HepG2 (cell line): ENCODE data around the gene TEKT5. TPM values are rescaled to one million over a fixed set of nuclear protein-coding genes. Genes with fewer than 3 reads are reported as not detected.

Experiments used
- ARNT2 ChIP-seq: sonication (generic); formaldehyde crosslinking; IDR thresholded peaks from 2 replicates; pipeline ENCODE4 v1.8.0; 2022; ENCODE audit warnings: mild to moderate bottlenecking, low read depth, missing genetic modification reagents, moderate library complexity
- CBX5 ChIP-seq: sonication (generic); formaldehyde crosslinking; IDR thresholded peaks from 2 replicates; pipeline ENCODE4 v1.4.0; 2020; ENCODE audit warnings: missing genetic modification reagents, borderline replicate concordance
- FOXC1 ChIP-seq: sonication (generic); formaldehyde crosslinking; IDR thresholded peaks from 2 replicates; pipeline ENCODE4 v1.8.0; 2022; ENCODE audit warnings: mild to moderate bottlenecking, missing genetic modification reagents, borderline replicate concordance
- IRF2 ChIP-seq: IDR thresholded peaks from 2 replicates; pipeline ENCODE4 v1.6.1; 2018; ENCODE audit warnings: missing genetic modification reagents, missing compliant biosample characterization
- KMT2B ChIP-seq: IDR thresholded peaks from 2 replicates; pipeline ENCODE4 v1.6.1; 2016; ENCODE audit warnings: missing genetic modification reagents, missing compliant biosample characterization
- NFRKB ChIP-seq: fragments of 450-650 bp; IDR thresholded peaks from 2 replicates; pipeline ENCODE4 v1.6.1; 2017
- RFXAP ChIP-seq: sonication (generic); formaldehyde crosslinking; IDR thresholded peaks from 2 replicates; pipeline ENCODE4 v1.4.0; 2020; ENCODE audit warnings: missing genetic modification reagents, borderline replicate concordance
- STAG1 ChIP-seq: sonication (generic); formaldehyde crosslinking; IDR thresholded peaks from 2 replicates; pipeline ENCODE4 v1.4.0; 2020; ENCODE audit warnings: missing genetic modification reagents
- ZFP62 ChIP-seq: sonication (generic); formaldehyde crosslinking; IDR thresholded peaks from 2 replicates; pipeline ENCODE4 v1.4.0; 2020; ENCODE audit warnings: missing genetic modification reagents
- ZNF382 ChIP-seq: sonication (generic); formaldehyde crosslinking; IDR thresholded peaks from 2 replicates; pipeline ENCODE4 v1.5.0; 2020; ENCODE audit warnings: missing genetic modification reagents, mild to moderate bottlenecking, borderline replicate concordance
- ZNF589 ChIP-seq: sonication (generic); formaldehyde crosslinking; conservative IDR thresholded peaks from 2 replicates; pipeline ENCODE4 v1.8.0; 2022; ENCODE audit warnings: mild to moderate bottlenecking, moderate library complexity, missing genetic modification reagents
- polyA plus RNA-seq, 8 experiments: library from polyadenylated mRNA; depleted of rRNA in 3 of 8; stranded (reverse) in 7 of 8; unstranded in 1 of 8; fragments of >200 nt; fragmentation: Illumina TruSeq in 4 of 8; extraction: Trizol in 4 of 8; gene quantifications; 2 replicates each; pipeline versions ENCODE4 v1.2.1 to v1.2.3, GENCODE V29; 2011 to 2016; ENCODE audit warnings: low read depth in 4 of 8, missing spikeins in 1 of 8, mixed read lengths in 1 of 8; ENCODE audit not compliant: insufficient read depth in 1 of 8
- total RNA-seq, 5 experiments: library from RNA; depleted of rRNA; stranded (reverse); fragments of >200 nt; fragmentation: Illumina TruSeq; extraction: Trizol; gene quantifications; 2 replicates each; pipeline ENCODE4 v1.2.3, GENCODE V29; 2016; ENCODE audit warnings: low read depth in 1 of 5
- TF ChIP-seq, protein P1 (sequence below): sonication (generic); formaldehyde crosslinking; IDR thresholded peaks from 2 replicates; pipeline ENCODE4 v1.5.0; 2020; ENCODE audit warnings: mild to moderate bottlenecking, missing genetic modification reagents, borderline replicate concordance
- TF ChIP-seq, protein P2 (sequence below): sonication (generic); formaldehyde crosslinking; IDR thresholded peaks from 2 replicates; pipeline ENCODE4 v1.4.0; 2020; ENCODE audit warnings: mild to moderate bottlenecking, missing genetic modification reagents
- TF ChIP-seq, protein P3 (sequence below): IDR thresholded peaks from 2 replicates; pipeline ENCODE4 v1.6.1; 2012; ENCODE audit warnings: inconsistent platforms
- TF ChIP-seq, protein P4 (sequence below): sonication (generic); formaldehyde crosslinking; IDR thresholded peaks from 2 replicates; pipeline ENCODE4 v1.4.0; 2020; ENCODE audit warnings: missing genetic modification reagents
- TF ChIP-seq, protein P5 (sequence below): sonication (generic); formaldehyde crosslinking; IDR thresholded peaks from 2 replicates; pipeline ENCODE4 v1.8.0; 2022; ENCODE audit warnings: missing genetic modification reagents, mild to moderate bottlenecking, borderline replicate concordance

Gene TEKT5
- total and polyA plus RNA-seq, 2 of the 13 experiments (the other 11 are each of a cell fraction or from before 2014, with no cell fraction given): 0.16 TPM; not detected in 1

DNA sequence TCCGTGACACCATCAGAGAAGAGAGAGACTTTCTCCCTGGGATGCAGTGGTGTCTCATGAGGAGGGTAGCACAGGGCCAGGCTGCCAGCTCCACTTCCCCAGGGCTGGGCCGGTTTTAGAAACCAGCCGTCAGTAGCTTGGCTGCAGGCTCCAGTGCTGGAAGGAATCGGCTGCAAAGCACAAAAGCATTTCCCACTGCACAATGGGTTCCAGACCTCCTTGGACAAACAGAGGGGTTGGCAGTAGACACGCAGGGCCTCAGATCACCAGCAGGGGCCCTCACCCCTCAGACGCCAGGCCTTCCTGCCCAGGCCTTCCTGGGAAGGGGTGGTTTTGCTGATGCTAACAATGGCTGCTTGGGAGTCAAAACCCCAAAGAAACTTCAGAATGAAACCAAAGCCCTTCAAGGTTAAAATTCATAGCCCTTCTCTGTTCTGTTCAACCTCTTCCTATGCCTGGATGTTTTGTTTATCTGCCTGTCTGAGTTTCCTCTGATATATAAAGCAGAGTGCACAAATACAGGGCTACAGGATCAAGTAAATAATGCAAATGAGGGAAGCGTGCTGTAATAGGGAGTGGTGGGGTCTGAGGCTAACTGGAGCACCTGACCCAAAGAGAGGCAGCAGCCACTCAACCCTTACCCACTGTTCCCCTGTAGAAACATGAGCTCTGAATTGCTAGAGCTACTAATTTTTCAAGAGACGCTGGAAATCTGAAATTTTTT, 26.2 kb downstream of the TEKT5 start (continued):
- TF ChIP-seq, protein P1, sequence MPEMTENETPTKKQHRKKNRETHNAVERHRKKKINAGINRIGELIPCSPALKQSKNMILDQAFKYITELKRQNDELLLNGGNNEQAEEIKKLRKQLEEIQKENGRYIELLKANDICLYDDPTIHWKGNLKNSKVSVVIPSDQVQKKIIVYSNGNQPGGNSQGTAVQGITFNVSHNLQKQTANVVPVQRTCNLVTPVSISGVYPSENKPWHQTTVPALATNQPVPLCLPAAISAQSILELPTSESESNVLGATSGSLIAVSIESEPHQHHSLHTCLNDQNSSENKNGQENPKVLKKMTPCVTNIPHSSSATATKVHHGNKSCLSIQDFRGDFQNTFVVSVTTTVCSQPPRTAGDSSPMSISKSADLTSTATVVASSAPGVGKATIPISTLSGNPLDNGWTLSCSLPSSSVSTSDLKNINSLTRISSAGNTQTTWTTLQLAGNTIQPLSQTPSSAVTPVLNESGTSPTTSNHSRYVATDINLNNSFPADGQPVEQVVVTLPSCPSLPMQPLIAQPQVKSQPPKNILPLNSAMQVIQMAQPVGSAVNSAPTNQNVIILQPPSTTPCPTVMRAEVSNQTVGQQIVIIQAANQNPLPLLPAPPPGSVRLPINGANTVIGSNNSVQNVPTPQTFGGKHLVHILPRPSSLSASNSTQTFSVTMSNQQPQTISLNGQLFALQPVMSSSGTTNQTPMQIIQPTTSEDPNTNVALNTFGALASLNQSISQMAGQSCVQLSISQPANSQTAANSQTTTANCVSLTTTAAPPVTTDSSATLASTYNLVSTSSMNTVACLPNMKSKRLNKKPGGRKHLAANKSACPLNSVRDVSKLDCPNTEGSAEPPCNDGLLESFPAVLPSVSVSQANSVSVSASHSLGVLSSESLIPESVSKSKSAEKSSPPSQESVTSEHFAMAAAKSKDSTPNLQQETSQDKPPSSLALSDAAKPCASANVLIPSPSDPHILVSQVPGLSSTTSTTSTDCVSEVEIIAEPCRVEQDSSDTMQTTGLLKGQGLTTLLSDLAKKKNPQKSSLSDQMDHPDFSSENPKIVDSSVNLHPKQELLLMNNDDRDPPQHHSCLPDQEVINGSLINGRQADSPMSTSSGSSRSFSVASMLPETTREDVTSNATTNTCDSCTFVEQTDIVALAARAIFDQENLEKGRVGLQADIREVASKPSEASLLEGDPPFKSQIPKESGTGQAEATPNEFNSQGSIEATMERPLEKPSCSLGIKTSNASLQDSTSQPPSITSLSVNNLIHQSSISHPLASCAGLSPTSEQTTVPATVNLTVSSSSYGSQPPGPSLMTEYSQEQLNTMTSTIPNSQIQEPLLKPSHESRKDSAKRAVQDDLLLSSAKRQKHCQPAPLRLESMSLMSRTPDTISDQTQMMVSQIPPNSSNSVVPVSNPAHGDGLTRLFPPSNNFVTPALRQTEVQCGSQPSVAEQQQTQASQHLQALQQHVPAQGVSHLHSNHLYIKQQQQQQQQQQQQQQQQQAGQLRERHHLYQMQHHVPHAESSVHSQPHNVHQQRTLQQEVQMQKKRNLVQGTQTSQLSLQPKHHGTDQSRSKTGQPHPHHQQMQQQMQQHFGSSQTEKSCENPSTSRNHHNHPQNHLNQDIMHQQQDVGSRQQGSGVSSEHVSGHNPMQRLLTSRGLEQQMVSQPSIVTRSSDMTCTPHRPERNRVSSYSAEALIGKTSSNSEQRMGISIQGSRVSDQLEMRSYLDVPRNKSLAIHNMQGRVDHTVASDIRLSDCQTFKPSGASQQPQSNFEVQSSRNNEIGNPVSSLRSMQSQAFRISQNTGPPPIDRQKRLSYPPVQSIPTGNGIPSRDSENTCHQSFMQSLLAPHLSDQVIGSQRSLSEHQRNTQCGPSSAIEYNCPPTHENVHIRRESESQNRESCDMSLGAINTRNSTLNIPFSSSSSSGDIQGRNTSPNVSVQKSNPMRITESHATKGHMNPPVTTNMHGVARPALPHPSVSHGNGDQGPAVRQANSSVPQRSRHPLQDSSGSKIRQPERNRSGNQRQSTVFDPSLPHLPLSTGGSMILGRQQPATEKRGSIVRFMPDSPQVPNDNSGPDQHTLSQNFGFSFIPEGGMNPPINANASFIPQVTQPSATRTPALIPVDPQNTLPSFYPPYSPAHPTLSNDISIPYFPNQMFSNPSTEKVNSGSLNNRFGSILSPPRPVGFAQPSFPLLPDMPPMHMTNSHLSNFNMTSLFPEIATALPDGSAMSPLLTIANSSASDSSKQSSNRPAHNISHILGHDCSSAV (CRISPR knock-in tag): no peak
- TF ChIP-seq IRF2 (CRISPR knock-in tag) (peak; percentile 46; the same call in 1 of the 2 replicates), ZNF382 (CRISPR knock-in tag) (no peak), CBX5 (CRISPR knock-in tag) (peak; percentile 46; the same call in 1 of the 2 replicates), ZNF589 (CRISPR knock-in tag) (no peak), ARNT2 (CRISPR knock-in tag) (no peak), ZFP62 (CRISPR knock-in tag) (no peak), KMT2B (CRISPR knock-in tag) (0 out of 2 replicates have a peak, but pooled peaks have one; percentile 40), NFRKB (no peak), RFXAP (no peak; the same call in 1 of the 2 replicates), STAG1 (CRISPR knock-in tag) (peak; percentile 84), FOXC1 (CRISPR knock-in tag) (no peak)
- TF ChIP-seq, protein P2, sequence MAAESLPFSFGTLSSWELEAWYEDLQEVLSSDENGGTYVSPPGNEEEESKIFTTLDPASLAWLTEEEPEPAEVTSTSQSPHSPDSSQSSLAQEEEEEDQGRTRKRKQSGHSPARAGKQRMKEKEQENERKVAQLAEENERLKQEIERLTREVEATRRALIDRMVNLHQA (CRISPR knock-in tag): no peak
- TF ChIP-seq, protein P3, sequence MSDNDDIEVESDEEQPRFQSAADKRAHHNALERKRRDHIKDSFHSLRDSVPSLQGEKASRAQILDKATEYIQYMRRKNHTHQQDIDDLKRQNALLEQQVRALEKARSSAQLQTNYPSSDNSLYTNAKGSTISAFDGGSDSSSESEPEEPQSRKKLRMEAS: no peak
- TF ChIP-seq, protein P4, sequence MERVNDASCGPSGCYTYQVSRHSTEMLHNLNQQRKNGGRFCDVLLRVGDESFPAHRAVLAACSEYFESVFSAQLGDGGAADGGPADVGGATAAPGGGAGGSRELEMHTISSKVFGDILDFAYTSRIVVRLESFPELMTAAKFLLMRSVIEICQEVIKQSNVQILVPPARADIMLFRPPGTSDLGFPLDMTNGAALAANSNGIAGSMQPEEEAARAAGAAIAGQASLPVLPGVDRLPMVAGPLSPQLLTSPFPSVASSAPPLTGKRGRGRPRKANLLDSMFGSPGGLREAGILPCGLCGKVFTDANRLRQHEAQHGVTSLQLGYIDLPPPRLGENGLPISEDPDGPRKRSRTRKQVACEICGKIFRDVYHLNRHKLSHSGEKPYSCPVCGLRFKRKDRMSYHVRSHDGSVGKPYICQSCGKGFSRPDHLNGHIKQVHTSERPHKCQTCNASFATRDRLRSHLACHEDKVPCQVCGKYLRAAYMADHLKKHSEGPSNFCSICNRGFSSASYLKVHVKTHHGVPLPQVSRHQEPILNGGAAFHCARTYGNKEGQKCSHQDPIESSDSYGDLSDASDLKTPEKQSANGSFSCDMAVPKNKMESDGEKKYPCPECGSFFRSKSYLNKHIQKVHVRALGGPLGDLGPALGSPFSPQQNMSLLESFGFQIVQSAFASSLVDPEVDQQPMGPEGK (CRISPR knock-in tag): peak; percentile 17; the same call in 1 of the 2 replicates
- TF ChIP-seq, protein P5, sequence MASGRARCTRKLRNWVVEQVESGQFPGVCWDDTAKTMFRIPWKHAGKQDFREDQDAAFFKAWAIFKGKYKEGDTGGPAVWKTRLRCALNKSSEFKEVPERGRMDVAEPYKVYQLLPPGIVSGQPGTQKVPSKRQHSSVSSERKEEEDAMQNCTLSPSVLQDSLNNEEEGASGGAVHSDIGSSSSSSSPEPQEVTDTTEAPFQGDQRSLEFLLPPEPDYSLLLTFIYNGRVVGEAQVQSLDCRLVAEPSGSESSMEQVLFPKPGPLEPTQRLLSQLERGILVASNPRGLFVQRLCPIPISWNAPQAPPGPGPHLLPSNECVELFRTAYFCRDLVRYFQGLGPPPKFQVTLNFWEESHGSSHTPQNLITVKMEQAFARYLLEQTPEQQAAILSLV (CRISPR knock-in tag): peak; percentile 57; the same call in 1 of the 2 replicates
